NOMO-1 treated with dmso at 0.1 percent for 144 hours (cell line): ENCODE data around the gene GIMD1.
"Not testable (repeated sequence)": the region's sequence is repeated elsewhere in the genome, so short reads cannot be mapped to it uniquely, and the experiment has no call there.

Experiments
- DNase-seq: peaks from one replicate; lab custom pipeline; 2025; ENCODE audit not compliant: unreplicated experiment; lab: John Stamatoyannopoulos, UW

Gene GIMD1

DNA sequence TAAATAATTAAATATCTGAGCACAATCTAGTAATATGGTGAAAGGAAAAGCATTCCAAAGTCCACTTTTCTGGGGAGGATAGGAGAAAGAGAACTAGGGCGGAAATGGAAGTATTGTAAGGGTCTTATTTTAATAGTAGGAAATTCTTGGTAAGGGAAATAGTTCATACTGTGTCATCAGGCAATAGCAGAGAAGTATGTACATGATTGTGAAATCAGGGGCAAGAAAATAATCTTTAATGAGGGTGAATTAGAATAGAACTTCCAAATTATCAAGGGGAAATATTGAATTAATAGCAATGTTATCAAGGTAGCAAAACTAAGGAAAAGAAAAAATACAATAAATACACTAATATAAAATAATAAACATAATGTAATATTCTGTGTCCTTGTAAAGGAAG, 14.8 kb downstream of the GIMD1 start:
- no peak for DNase-seq

DNA sequence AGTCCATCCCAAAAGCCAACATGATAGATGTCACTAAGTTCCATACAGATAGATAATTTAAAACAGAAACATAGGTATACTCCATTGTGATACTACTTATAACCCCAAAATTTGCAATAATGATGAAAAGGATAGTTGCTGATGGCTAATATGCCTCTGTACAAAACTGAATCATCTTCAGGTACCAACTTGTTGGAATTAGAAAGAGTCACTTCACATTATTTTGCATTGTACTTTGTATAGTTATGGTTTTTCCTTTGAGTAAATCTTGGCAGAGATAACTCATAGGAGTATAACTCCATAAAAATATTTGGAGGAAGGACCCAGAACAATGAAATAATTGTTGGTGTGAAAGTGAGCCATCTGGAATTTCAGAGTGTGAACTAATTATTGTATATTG, 17.6 kb downstream of the GIMD1 start:
- no peak for DNase-seq

DNA sequence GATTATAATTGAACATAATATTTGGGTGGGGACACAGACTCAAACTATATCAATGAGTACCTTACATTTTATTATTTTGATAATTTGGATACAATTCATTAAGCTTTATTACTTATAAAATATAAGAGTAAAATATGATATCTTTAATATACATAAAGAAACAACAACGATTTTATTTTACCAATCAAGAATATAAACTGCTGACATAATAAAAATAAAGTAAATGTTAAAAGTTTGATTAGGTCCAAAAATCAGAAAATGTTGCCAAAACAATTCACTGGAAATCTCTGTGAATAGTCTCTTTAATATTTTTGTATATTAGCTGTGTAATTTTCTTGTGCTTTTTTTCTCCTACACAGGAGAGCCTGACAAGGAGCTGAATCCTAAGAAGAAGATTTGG, 21.4 kb downstream of the GIMD1 start:
- DNase-seq = no peak

DNA sequence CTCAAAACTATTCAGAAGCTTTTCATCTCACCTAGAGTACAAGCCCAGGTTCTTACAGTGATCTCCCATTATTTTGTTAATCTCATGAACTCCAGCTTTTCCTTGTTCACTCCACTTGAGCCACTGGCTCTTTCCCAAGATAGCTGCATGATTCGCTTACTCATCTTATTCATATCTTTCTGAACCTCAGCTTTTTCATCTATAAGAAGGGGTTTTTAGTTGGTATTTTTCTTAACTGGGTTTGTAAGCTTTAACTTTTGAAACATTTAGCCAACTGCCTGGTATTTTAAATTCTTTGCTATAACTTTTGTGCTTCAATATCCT, 24.0 kb downstream of the GIMD1 start:
- no peak for DNase-seq

DNA sequence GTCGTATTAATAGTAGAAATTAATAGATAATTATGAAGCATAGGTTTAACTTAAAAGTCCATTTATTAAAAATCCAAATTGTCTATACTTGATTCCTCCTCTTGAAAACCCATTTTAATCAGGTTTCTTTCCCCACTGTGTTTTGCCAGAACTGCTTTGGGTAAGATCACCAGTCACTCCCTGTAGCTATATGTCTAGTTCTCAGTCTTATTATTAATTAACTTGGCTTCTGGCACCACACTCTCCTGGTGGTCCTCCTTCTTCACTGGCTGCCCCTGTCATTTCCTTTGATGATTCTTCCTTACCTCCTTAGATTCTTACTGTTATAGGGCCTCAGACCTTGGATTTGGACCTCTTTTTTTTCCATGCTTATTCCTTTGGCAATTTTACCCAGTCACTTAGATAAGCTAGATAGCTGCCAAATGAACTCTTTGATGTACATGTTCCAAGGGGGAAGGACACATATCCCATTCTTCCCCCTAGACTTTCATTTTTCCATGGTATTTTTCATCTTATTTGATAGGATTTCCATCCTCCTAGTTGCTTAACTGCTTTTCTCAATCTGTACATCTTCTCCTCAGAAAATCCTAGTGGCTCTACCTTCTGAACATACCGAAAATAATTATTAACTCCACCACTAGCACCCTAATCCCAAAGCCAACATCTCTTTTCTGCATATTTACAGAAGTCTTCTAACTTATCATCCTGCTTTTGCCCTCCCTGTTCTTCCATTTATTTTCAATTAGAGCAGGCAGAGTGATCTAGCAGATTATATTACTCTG, 24.5 kb downstream of the GIMD1 start:
- DNase-seq = no peak

DNA sequence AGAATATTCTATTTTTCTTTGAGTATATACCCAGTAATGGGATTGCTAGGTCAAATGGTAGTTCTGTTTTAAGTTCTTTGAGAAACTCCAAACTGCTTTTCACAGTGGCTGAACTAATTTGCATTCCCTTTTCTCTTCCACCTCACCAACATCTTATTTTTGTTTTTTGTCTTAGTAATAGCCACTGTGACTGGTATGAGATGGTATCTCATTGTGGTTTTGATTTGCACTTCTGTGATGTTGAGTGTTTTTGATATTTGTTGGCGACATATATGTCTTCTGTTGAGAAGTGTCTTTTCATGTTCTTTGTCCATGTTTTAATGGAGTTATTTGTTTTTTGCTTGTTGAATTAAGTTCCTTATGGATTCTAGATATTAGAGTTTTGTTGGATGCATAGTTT, 27.8 kb downstream of the GIMD1 start:
- DNase-seq = no peak

DNA sequence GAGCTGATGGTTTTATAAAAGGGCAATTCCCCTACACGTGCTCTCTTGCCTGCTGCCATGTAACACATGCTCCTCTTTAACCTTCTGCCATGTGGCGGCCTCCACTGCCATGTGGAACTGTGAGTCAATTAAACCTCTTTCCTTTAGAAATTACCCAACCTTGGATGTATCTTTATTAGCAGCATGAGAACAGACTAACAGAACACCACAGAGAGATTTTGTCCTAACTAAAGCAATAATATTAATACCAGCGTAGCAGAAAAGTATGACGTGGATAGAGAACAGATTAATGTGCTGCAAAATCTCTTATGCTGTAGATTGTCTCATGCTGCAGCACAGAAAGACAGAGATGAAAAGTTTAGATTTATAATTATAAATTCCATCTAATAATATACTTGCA, 29.1 kb downstream of the GIMD1 start:
- DNase-seq = no peak

DNA sequence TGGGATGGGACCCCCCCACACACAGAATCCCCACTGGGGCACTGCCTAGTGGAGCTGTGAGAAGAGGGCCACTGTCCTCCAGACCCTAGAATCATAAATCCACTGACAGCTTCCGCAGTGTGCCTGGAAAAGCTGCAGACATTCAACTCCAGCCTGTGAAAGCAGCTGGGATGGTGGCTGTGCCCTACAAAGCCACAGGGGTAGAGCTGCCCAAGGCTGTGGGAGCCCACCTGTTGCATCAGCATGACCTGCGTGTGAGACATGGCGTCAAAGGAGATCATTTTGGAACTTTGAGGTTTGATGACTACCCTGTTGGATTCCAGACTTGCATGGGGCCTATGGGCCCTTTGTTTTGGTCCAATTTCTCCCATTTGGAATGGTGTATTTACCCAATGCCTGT, 29.9 kb downstream of the GIMD1 start:
- no peak for DNase-seq

DNA sequence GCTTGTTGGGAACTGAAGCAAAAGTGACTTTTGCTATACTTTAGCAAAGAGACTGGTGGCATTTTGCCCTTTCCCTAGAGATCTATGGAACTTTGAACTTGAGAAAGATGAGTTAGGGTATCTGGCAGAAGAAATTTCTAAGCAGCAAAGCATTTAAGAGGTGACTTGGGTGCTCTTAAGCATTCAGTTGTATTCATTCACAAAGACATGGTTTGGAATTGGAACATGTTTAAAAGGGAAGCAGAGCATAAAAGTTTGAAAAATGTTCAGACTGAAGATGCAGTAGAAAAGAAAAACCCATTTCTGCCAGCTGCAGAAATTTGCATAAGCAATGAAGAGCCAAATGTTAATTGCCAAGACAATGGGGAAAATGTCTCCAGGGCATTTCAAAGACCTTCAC, 30.7 kb downstream of the GIMD1 start:
- no peak for DNase-seq

DNA sequence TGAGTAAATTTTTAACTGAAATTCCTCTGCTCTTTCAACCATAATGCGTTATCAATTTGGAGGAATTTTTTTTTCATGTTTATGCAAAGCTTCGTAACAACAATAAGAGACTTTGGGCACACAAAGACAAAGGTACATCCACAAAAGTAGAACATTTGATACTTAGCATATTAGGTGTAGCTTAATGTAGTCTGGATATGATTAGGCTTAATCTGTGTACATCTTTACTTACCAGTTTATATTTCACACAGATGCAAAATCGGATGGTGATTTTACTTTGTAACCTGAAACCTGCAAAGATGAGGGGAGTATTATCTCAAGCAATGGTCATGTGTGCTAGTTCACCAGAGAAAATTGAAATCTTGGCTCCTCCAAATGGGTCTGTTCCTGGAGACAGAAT, 32.0 kb downstream of the GIMD1 start:
- no peak for DNase-seq

DNA sequence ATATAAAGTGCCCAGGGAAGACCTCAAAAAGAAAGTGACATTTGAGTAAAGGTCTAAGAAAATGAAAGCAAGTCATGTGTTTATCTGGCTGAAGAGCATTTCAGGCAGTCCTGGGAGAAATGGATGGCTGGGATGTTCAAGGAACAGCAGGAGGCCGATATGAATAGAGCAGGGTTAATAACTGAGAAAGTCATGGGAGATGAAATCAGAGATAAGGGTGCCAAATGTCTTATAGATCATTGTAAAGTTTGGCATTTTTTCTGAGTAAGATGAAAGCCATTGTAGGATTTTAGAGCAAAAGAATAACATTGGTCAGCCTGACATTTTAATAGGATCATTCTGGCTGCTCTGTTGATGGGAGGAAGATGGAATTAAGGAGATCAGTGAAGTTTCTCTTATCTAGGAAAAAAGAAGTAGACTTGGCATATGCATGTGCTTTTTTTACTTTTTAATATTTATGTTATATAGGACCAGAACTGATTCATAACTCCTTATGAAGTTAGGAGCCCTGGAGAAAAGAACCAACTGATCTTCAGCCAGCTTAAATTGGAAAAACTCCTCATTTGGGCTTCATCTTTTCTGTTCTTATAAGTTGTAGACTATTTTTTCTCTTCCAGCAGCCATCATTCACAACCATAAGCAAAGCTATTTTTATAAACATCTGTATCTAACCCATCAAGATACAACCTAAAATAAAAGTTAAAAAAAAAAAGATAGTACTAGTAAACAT, 33.7 kb downstream of the GIMD1 start:
- DNase-seq = no peak

DNA sequence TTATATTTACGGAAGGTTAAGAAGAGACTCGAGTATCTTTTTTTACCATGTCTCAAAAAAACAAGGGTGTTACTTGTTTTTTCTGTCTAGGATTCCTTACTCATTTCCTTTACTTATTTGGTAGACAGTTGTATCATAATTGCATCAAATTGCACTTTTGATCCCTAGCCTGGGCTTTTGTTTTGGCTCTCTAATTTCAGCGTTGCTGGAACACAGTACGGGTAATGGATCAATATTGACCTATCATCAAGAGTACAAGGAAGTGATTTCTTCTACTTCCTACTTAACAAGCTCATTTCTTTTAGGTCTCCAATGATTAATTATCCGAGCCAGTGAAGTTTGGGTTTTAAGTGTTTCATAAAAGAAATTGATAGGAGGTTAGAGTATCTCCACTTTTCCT, 35.4 kb downstream of the GIMD1 start:
- no peak for DNase-seq

DNA sequence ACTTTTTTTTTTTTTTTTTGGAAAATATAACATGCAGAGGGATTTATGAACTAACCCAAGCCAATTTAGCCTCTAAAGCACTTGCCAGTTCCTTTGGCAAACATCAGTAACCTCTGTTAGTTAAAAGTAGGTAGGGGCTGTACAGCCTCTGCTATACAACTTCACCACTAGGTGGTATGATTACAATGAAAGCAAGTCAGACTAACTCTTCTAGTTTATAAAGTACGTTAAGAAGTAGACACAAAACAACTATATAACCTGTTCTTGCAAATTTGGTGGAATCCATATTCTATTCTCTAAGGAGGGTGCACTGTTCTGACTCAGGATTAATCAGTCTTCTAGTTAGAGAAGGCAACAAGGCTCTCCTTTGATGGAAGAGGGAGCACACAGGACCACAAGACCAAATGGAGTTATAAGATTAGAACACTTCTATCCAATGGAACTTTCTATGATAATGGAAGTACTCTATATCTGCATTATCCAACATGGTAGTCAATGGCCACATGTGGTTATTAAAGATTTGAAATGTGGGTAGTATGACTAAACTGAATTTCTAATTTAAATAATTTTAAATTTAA, 39.4 kb downstream of the GIMD1 start:
- no peak for DNase-seq

DNA sequence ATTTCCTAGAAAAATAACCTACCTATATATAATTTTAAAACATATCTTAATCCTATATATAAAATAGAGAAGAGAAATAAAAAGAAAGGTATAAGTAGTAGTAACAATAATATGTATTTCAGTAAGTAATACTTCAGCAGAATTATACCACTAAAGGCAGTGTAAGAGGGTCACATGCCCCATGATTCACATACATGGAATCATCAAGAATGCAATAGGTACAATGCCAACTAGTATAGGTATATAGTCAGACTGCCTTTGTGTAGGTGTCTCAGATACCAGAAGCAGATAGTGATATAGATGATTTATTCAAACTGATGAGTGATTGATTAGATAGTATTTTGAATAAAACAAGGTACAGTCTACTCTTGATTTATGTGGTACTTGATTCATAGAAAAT, 42.8 kb downstream of the GIMD1 start:
- no peak for DNase-seq

DNA sequence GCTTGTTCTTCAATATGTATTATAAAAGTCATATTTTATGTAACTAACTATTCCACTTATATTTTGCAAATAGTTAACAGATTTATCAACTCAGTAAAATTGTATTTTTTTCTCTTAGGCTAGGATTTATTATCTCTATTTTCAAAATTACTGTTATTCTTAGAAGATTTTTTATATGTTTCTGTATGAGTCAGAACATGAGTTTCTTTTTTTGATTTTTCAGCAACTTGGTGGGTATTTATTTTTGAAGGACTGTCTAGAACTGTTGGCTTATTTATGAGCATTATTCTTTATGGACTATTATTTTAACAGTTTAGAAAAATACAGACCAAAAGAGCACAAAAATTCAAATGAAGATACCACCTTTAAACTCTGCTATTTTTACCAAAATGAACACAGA, 45.5 kb downstream of the GIMD1 start:
- no peak for DNase-seq

DNA sequence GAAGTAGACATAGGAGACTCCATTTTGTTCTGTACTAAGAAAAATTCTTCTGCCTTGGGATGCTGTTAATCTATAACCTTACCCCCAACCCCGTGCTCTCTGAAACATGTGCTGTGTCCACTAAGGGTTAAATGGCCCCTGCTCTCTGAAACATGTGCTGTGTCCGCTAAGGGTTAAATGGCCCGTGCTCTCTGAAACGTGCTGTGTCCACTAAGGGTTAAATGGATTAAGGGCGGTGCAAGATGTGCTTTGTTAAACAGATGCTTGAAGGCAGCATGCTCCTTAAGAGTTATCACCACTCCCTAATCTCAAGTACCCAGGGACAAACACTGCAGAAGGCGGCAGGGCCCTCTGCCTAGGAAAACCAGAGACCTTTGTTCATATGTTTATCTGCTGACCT, 46.8 kb downstream of the GIMD1 start:
- DNase-seq = not testable (repeated sequence)

DNA sequence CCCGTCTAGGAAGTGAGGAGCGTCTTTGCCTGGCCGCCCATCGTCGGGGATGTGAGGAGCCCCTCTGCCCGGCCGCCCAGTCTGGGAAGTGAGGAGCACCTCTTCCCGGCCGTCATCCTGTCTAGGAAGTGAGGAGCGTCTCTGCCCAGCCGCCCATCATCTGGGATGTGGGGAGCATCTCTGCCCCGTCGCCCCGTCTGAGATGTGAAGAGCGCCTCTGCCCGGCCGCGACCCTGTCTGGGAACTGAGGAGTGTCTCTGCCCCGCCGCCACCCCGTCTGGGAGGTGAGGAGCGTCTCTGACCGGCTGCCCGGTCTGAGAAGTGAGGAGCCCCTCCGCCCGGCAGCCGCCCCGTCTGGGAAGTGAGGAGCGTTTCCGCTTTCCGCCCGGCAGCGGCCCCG, 47.4 kb downstream of the GIMD1 start:
- DNase-seq = not testable (repeated sequence)

DNA sequence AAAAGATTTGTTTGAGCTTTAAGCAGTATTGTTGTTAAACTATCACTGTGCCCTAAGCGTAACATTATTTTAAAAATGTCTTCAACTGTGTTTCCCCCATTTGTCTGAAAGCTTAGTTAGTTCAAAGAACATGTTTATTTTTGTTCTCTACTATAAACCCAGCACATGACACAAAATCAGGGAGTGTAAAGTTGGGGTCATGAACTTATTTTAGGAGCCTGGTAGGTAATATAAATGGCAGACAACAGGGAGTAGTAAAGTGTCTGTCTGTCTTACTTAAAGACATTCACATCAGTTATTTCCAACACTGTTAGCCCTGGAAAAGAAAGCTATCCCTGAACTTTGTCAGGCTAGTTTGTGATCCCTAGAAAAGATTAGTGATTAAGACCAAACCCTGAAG, 48.3 kb downstream of the GIMD1 start:
- no peak for DNase-seq

DNA sequence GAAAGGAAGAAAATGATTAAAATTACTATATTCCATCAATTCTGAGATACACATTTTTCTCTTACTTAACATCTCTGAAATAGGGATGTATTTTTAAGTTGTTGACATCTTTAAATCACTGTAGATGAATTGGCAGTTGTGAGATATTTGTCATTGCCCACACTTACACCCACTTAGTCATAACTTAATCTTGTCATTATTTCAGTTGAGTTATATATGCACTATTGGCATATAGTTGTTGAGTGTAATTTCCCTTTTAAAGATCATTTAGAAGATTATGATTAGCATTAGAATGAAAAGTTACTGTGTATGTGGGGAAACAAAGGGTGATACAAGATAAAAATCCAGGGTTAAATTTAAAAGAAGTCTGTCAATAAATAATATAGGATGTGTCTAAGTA, 50.1 kb downstream of the GIMD1 start:
- no peak for DNase-seq

DNA sequence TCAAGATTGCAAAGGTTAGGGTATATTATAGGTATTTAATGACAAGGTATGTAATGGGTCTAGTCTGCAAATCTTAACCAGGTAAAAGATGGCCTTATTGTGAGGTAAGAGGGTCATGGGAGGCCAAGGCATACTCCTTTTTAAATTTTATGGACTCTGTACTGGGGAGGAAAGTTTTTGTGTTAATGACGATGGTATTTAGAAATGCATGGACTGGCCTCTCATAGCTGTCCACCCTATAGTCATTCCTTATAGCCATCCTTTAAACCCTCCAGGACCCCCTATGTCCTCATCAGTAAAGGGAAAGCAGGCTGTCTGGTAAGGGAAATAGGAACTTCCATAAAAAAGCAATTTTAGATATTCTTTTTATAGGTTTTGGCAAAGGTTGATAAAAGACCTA, 50.8 kb downstream of the GIMD1 start:
- no peak for DNase-seq

DNA sequence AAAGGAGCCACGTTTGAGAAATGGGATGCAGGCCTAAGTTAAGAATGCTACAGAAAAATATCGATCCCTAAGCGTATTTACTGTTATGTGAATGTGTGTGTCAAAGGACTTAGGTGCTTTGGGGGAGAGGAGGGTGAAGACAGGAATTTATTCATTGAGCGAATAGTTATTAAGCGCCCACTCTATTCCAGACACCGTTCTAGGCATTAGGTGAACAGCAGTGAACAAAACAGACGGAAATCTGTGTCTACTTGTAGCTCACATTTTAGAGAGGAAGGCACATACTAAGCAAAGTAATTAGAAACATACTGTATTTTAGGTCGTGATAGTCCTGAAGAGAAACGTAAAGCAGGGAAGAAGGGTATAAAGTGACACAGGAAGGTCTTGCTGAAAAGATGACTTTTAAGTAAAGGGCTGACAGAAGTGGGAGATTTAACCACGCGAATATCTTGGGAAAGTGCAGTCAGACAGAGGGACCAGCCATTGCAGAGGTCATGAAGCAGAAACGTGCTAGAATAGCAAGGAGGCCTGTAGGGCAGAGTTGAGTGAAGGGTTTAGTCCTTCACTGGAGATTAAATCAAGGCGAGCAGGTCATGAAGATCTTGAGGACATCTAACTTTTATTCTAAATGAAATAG, 51.7 kb downstream of the GIMD1 start:
- no peak for DNase-seq
